Tibial nerve (tissue), 3 donors: ENCODE data around the gene PMP22.

Source experiments
- CTCF ChIP-seq, 5 experiments: fragments of 200-600 bp in 3 of 5; fragments of 450-650 bp in 2 of 5; sonication (generic) in 3 of 5; IDR thresholded peaks; one replicate each; pipeline ENCODE4 v1.5.1; 2016 to 2019; ENCODE audit warnings: antibody characterized with exemption in 5 of 5, mild to moderate bottlenecking in 3 of 5, moderate library complexity in 2 of 5
- POLR2A ChIP-seq, 2 donors: fragments of 450-650 bp; IDR thresholded peaks; one replicate each; pipeline ENCODE4 v1.6.1; 2017; ENCODE audit warnings: antibody characterized with exemption in 2 of 2, mild to moderate bottlenecking in 2 of 2, moderate library complexity in 2 of 2

GRCh38 chr17:15237106-15237425 is 28.1 kb downstream of the PMP22 start:
- TF ChIP-seq CTCF (IDR thresholded peaks at IDR 0.05) (no peak), POLR2A (IDR thresholded peaks at IDR 0.05) (no peak)
